H1 (cell line): ENCODE results near the gene LYL1. TPM values are rescaled to one million over a fixed set of nuclear protein-coding genes. Genes with fewer than 3 reads are reported as not detected.
A peak's percentile ranks its signal among the peaks of the same experiment; 100 is the strongest.

Experiments used
- GABPA ChIP-seq: IDR thresholded peaks from 2 replicates; pipeline ENCODE4 v1.6.1; 2011; ENCODE audit warnings: mild to moderate bottlenecking, low read length, moderate library complexity, borderline replicate concordance; ENCODE audit not compliant: insufficient read depth
- TEAD4 ChIP-seq: IDR thresholded peaks from 2 replicates; pipeline ENCODE4 v1.6.1; 2012; ENCODE audit warnings: low read depth, low read length, inconsistent platforms, mixed read lengths
- polyA plus RNA-seq, 7 experiments: library from polyadenylated mRNA; depleted of rRNA in 3 of 7; stranded (reverse) in 5 of 7; unstranded in 2 of 7; fragments of >200 nt in 5 of 7; fragments of 200-250 nt in 2 of 7; gene quantifications; 1 replicate in 5 of 7; 2 replicates in 1 of 7; 4 replicates in 1 of 7; pipeline versions ENCODE4 v1.2.1 to v1.2.3, GENCODE V29; 2011 to 2013; ENCODE audit warnings: missing spikeins in 2 of 7, mixed read lengths in 2 of 7
- total RNA-seq: library from RNA; stranded (reverse); fragmentation: NEBNext Ultra II Directional; extraction: Animal tissue kit (Norgen Biotek cat#: 25700); gene quantifications from 2 replicates; pipeline ENCODE4 v1.2.1, GENCODE V29; 2021
- TF ChIP-seq, protein P1 (sequence below), 3 experiments: IDR thresholded peaks; 1 replicate in 2 of 3; 2 replicates in 1 of 3; pipeline versions ENCODE4 v1.5.1 to v1.6.1; 2011; ENCODE audit warnings: low read length in 3 of 3, mild to moderate bottlenecking in 3 of 3, inconsistent platforms in 2 of 3, low read depth in 1 of 3, moderate library complexity in 1 of 3; ENCODE audit not compliant: insufficient read depth in 1 of 3; ENCODE audit errors: control extremely low read depth in 1 of 3

LYL1 gene
- total and polyA plus RNA-seq, 2 of the 8 experiments (the other 6 are each of a cell fraction or from before 2014, with no cell fraction given): 0.58 to 0.76 TPM

DNA sequence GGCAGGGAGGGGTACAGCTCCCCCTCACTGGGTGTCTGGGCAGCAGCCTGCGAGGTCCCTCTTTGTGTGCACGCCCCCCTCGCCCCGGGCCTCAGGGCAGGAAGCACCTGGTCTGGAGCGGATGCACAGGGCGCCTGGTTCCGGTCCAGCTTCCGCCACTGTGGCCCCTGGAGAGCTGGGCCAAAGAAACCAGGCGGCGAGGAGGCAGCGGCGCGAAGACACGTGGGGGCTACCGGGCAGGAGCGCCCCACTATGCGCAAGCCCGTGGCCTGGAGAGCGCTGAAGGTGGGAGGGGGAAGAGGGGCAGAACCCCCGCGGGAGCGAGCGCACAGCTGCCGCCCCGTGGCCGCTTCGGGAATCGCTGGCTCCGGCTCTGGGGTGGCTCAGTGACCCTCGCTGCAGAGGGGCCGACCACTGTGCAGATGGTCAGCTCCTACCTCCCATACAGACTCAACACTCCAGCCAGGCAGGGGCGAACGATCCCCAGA, 1.7 kb upstream of the LYL1 start (continued):
- no peak for TF ChIP-seq TEAD4
- TF ChIP-seq GABPA: peak; percentile 33; the same call in 1 of the 2 replicates
- TF ChIP-seq, protein P1, sequence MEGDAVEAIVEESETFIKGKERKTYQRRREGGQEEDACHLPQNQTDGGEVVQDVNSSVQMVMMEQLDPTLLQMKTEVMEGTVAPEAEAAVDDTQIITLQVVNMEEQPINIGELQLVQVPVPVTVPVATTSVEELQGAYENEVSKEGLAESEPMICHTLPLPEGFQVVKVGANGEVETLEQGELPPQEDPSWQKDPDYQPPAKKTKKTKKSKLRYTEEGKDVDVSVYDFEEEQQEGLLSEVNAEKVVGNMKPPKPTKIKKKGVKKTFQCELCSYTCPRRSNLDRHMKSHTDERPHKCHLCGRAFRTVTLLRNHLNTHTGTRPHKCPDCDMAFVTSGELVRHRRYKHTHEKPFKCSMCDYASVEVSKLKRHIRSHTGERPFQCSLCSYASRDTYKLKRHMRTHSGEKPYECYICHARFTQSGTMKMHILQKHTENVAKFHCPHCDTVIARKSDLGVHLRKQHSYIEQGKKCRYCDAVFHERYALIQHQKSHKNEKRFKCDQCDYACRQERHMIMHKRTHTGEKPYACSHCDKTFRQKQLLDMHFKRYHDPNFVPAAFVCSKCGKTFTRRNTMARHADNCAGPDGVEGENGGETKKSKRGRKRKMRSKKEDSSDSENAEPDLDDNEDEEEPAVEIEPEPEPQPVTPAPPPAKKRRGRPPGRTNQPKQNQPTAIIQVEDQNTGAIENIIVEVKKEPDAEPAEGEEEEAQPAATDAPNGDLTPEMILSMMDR (IDR thresholded peaks at IDR 0.05; ENCODE audit: control extremely low read depth in 1 of 3, insufficient read depth in 1 of 3, low read depth in 1 of 3, low read length in 3 of 3): peak; percentile 83 to 95 (median 86)
